Activated naive CD8-positive, alpha-beta T cell treated with anti-CD3 and anti-CD28 coated beads, Interleukin-2, amount 50 U/mL, for 24 hours (primary cell): ENCODE measurements around the gene FBRS.

ENCODE experiments used
- ATAC-seq: fragments of 150-1000 bp; cut with Tn5 transposase; one replicate; pipeline ENCODE4 v1.10.0; 2021
- DNase-seq: peaks from one replicate; pipeline ENCODE4 v3.0.0; 2021
- H3K27ac Mint-ChIP-seq: one replicate; pipeline ENCODE4 v1.8.0; 2021; ENCODE audit warnings: mild to moderate bottlenecking, mixed read lengths
- H3K27me3 Mint-ChIP-seq: one replicate; pipeline ENCODE4 v1.8.0; 2021; ENCODE audit warnings: mixed read lengths
- H3K36me3 Mint-ChIP-seq: one replicate; pipeline ENCODE4 v1.8.0; 2021; ENCODE audit warnings: low read depth, mixed read lengths
- H3K4me1 Mint-ChIP-seq: one replicate; pipeline ENCODE4 v1.8.0; 2021; ENCODE audit warnings: mixed read lengths
- H3K4me3 Mint-ChIP-seq: one replicate; pipeline ENCODE4 v1.8.0; 2021; ENCODE audit warnings: mild to moderate bottlenecking, moderate library complexity, mixed read lengths
- H3K9me3 Mint-ChIP-seq: one replicate; pipeline ENCODE4 v1.8.0; 2021; ENCODE audit warnings: mixed read lengths

Gene FBRS

DNA sequence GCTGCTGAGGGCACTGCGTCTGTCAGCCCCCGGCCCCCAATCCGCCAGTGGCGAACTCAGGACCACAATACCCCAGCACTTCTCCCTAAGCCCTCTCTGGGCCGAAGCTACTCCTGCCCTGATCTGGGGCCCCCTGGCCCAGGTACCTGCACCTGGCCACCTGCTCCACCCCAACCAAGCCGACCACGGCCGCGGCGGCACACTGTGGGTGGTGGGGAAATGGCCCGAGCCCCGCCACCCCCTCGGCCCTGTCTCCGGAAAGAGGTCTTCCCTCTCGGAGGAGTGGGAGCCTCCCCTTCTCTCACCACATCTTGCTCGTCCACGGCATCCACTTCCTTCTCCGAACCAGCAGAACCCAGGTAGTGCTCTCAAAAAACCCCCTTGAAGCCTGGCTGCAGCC is 3.4 kb upstream of the FBRS start:
- H3K9me3 Mint-ChIP-seq = no peaks in the 10 kb centered on the region
- DNase-seq = no peak
- no peak overlapping the region for H3K4me3 Mint-ChIP-seq
- H3K4me1 Mint-ChIP-seq = peaks cover 45% of the 10 kb centered on the region
- ATAC-seq = no peak
- H3K27ac Mint-ChIP-seq = no peak overlapping the region
- peaks cover 49% of the 10 kb centered on the region for H3K36me3 Mint-ChIP-seq
- no peaks in the 10 kb centered on the region for H3K27me3 Mint-ChIP-seq

DNA sequence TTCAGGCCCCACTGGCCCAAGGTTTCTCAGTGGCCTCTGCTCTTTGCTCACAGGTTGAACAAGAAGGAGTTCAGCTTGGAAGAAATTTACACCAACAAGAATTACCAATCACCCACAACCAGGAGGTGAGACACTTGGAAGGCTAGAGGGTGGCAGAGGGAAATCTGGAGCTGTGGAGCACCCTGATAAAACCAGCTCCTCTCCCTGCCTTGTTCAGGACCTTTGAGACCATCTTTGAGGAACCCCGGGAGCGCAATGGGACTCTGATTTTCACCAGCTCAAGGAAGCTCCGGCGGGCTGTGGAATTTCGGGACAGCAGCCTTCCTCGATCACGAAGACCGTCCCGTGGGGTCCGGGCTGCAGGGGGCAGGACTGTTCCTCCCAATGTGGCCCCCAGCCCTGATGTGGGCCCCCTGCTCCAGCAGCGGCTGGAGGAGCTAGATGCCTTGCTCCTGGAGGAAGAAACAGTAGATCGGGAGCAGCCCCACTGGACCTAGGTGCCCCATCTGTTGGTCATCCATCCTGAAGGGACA is 2.4 kb upstream of the FBRS start:
- DNase-seq = no peak
- Mint-ChIP-seq H3K9me3 (no peaks in the 10 kb centered on the region), H3K4me1 (peaks cover 43% of the 10 kb centered on the region), H3K27me3 (no peaks in the 10 kb centered on the region), H3K27ac (no peak overlapping the region), H3K36me3 (peaks cover 55% of the 10 kb centered on the region), H3K4me3 (peak overlapping the region; percentile 29)
- ATAC-seq = no peak

DNA sequence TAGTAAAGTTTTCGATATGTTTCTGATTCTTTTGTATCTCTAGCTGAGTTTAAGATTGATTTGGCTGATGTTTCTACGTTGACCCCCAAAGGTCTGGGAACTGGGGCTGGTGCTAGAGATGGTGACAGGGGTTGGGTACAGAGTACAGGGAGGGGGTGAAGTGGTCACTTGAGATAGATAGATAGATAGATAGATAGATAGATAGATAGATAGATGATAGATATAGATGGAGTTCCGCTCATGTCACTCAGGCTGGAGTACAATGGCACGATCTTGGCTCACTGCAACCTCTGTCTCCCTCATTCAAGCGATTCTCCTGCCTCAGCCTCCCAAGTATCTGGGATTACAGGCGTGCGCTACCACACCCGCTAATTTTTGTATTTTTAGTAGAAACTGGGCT is 1.8 kb upstream of the FBRS start:
- DNase-seq = no peak
- H3K4me1 Mint-ChIP-seq = peaks cover 46% of the 10 kb centered on the region
- H3K27me3 Mint-ChIP-seq = no peaks in the 10 kb centered on the region
- no peak for ATAC-seq
- H3K36me3 Mint-ChIP-seq = peaks cover 59% of the 10 kb centered on the region
- H3K4me3 Mint-ChIP-seq = peak overlapping the region; percentile 29
- no peaks in the 10 kb centered on the region for H3K9me3 Mint-ChIP-seq
- peak overlapping the region; percentile 68 for H3K27ac Mint-ChIP-seq

DNA sequence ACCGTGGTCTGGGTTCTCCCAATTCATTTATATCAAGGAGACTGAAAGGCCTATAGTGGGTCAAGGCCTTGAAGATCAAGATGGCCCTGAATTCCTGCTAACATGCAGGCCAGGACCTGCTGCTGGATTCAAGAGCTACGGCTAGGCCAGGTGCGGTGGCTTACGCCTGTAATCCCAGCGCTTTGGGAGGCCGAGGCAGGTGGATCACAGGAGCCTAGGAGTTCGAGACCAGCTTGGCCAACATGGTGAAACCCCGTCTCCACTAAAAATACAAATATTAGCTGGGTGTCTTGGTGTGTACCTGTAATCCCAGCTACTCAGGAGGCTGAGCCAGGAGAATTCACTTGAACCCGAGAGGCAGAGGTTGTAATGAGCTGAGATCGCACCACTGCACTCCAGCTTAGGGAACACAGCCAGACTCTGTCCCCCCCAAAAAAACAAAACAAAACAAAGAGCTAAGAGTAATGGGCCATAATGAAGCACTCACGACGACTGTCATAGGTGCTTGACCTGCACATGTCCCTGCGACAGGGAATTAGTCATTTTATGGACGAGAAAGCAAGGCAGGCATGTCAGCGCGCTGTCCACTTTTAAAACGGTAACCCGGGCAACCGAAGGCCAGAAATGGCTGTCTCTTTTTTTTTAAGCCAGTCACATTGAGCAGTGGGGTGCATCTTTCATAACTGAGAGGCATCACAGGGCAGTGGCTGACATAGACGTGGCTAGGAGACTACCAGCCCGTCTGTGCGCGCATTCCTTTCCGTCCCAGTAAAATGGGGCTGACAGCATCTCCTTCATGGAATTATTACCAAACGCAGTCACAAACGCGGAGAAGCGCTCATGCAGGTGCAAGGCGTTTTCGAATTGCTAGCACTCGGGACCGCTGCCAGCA is 1.0 kb upstream of the FBRS start:
- Mint-ChIP-seq H3K27me3 (no peaks in the 10 kb centered on the region), H3K4me1 (peaks cover 49% of the 10 kb centered on the region), H3K27ac (peak overlapping the region; percentile 86), H3K9me3 (no peaks in the 10 kb centered on the region), H3K36me3 (peaks cover 62% of the 10 kb centered on the region), H3K4me3 (peak overlapping the region; percentile 83)
- DNase-seq (no peak), ATAC-seq (no peak)

DNA sequence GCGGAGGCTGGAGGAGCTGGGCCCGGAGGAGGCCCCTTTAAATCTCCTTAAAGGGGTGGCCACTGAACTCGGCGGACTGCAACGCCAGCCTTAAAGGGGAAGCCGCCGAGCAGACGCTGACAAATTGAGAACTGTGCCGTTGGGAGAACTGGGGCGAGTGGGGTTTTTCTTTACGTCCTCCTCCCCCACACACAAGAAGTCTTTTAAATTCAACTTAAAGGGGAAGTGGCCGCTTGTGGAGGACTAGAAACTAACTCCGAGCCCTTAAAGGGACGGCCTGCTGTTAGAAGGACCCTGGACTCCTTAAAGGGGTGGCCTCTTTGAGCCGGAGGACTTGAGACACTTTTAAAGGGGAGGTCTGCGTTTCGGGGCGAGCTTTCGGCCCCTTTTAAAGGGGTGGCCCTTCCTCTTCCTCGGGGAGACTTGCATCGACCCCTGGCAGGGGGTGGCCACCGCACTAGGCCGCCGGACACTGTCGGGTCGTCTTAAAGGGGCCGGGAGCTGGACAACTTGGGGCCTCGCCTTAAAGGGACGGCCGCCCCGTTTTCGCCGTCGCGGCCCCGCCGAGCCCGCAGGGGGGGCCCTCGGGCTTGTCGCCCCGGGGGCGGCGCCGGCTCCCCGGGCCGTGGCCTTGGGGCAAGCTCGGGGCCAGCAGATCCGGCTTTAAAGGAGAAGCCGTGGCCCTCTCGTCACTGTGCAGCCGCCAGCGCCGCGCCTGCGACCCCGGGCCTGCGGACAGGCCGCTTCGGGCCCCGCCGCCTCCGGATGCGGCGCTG is 688 bp downstream of the FBRS start:
- H3K4me3 Mint-ChIP-seq = peak overlapping the region; percentile 96
- DNase-seq = no peak
- H3K27ac Mint-ChIP-seq = peak overlapping the region; percentile 100
- H3K36me3 Mint-ChIP-seq = peaks cover 63% of the 10 kb centered on the region
- peak; percentile 45 for ATAC-seq
- H3K9me3 Mint-ChIP-seq = no peaks in the 10 kb centered on the region
- H3K4me1 Mint-ChIP-seq = peaks cover 55% of the 10 kb centered on the region
- no peaks in the 10 kb centered on the region for H3K27me3 Mint-ChIP-seq

DNA sequence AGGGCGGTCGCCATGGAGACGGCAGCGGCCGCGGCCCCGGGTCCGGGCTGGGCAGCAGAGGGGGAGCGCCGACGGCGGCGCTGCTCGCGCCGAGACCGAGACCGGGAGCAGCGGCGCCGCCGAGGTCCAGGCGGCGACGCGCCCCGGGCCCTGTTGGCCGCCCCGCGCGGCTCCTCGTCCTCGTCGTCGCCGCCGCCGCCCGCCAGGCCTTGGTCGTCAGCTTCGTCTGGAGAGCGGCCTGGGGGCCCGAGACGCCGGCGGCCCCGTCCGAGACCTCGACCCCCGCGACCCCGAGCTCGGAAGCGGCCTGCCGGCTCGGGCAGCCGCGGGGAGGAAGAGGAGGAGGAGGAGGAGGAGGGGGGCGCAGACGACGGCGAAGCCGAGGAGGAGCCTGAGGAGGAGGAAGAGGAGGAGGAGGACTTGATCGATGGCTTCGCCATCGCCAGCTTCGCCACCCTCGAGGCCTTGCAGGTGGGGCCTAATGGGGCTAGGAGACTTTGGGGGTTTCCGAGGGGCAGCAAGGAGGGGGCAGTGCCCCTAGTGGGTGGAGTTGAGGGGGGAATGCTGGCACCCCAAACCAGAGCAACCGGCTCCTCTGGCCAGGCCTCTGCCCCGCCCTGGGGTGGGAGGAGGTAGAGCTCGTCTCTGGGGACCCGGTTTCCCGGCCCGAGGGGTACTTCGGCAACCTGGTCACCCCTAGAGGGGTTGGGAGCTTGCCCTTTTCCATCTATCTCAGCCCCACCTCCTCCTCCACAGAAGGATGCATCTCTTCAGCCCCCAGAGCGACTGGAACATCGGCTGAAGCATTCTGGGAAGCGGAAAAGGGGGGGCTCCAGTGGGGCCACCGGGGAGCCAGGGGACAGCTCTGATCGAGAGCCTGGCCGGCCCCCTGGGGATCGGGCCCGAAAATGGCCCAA is 1.5 kb downstream of the FBRS start:
- H3K9me3 Mint-ChIP-seq = no peaks in the 10 kb centered on the region
- peaks cover 55% of the 10 kb centered on the region for H3K4me1 Mint-ChIP-seq
- ATAC-seq (no peak), DNase-seq (peak; percentile 60)
- H3K27me3 Mint-ChIP-seq = no peaks in the 10 kb centered on the region
- peak overlapping the region; percentile 88 for H3K4me3 Mint-ChIP-seq
- peaks cover 56% of the 10 kb centered on the region for H3K36me3 Mint-ChIP-seq
- H3K27ac Mint-ChIP-seq = peak overlapping the region; percentile 91

DNA sequence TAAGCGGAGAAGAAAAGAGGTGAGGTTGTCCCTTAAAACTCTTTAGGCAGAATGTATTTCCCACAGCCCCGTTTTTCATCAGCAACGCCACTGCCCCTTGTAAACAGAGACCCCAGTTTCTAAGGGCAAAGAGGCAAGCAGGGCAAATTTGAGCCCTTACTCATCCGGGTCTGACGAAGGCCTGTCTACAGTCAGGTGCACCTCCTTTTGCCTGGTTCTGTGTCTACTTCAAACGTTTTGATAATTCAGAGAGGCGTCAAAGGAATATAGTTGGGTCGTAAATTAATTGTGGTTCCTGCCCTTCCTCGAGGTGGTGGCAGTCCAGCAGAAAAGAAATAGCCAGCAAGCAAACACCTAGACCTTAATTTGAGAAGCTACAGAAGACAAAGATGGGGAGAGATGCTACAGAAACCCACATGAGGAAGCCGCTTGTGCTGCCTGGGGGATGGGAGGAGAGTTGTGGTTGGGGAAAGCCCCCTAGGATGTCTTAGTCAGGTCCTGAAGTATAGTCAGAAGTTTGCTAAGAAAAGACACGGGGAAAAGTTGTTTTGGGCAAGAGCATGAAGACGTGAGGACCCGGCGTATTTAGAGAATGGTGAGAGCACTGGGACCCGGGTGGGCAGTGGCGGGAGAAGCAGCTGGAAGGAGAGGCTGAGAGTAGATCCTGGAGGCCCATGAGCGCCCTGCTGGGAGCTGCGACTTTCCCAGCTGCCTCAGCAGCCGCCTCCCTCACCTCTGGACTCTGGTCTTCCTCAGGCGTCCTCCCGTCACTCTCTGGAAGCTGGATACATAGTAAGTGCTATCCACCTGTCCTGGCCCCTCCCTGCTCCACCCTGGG is 2.4 kb downstream of the FBRS start:
- H3K27me3 Mint-ChIP-seq = no peaks in the 10 kb centered on the region
- ATAC-seq (peak; percentile 13), DNase-seq (peak; percentile 79)
- peaks cover 56% of the 10 kb centered on the region for H3K36me3 Mint-ChIP-seq
- H3K27ac Mint-ChIP-seq = peak overlapping the region; percentile 91
- H3K4me1 Mint-ChIP-seq = peaks cover 54% of the 10 kb centered on the region
- peak overlapping the region; percentile 88 for H3K4me3 Mint-ChIP-seq
- no peaks in the 10 kb centered on the region for H3K9me3 Mint-ChIP-seq

DNA sequence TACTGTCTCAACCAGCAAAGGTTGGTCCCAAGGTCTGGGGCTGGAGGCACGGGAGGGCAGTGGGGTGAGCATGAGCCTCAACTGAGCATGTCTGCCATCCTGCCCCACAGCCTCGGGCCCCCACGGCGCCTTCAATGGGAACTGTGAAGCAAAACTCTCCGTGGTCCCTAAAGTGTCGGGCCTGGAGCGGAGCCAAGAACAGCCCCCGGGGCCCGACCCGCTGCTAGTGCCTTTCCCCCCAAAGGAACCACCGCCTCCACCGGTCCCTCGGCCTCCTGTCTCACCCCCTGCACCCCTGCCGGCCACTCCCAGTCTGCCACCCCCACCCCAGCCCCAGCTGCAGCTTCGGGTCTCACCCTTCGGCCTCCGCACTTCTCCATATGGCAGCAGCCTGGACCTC is 4.2 kb downstream of the FBRS start:
- H3K4me3 Mint-ChIP-seq = peak overlapping the region; percentile 88
- no peak for ATAC-seq
- peaks cover 50% of the 10 kb centered on the region for H3K36me3 Mint-ChIP-seq
- peaks cover 40% of the 10 kb centered on the region for H3K4me1 Mint-ChIP-seq
- no peak for DNase-seq
- no peaks in the 10 kb centered on the region for H3K9me3 Mint-ChIP-seq
- H3K27ac Mint-ChIP-seq = peak overlapping the region; percentile 91
- no peaks in the 10 kb centered on the region for H3K27me3 Mint-ChIP-seq

DNA sequence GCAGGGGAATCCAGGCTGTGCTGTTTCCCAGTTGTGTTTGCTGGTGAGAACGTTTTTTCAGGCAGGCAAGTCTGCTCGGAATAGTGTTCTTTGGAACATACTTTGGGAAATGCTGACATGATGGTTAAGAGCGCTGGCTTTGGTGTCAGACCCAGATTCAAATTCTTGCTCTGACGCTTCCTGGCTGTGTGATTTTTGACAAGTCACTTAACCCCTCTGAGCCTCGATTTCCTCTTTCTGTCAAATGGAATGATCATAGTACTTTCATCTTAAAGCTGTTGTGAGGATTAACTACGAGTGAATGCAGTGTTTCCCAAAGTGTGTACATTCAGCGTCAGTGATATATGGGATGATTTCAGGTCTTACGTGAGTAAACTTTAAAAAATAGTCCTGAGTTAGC is 4.8 kb downstream of the FBRS start:
- peak overlapping the region; percentile 67 for H3K4me3 Mint-ChIP-seq
- H3K27ac Mint-ChIP-seq = peak overlapping the region; percentile 87
- peaks cover 40% of the 10 kb centered on the region for H3K4me1 Mint-ChIP-seq
- H3K9me3 Mint-ChIP-seq = no peaks in the 10 kb centered on the region
- no peak for ATAC-seq
- no peaks in the 10 kb centered on the region for H3K27me3 Mint-ChIP-seq
- no peak for DNase-seq
- H3K36me3 Mint-ChIP-seq = peaks cover 52% of the 10 kb centered on the region

DNA sequence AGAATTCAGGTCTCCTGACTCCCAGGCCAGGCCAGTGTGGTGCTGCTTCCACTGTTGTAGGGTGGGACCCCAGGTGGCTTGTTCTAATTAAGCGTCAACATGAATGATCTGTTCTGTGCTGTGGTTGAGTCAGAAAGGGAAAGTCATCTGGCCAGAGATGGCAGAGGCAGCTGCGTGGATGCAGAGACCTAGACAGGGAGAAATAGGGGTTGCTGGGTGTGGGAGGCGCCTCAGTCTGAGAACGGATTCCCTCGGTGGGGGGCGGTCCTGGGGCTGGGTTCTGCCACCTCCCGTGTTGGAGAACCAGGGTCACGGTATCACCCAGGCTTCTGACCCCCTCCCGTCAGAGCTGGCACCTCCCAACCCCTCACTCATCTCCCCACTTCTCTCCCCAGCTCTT is 5.6 kb downstream of the FBRS start:
- no peak for DNase-seq
- Mint-ChIP-seq H3K4me1 (peaks cover 37% of the 10 kb centered on the region), H3K36me3 (peaks cover 52% of the 10 kb centered on the region), H3K27me3 (no peaks in the 10 kb centered on the region), H3K9me3 (no peaks in the 10 kb centered on the region), H3K27ac (peak overlapping the region; percentile 87), H3K4me3 (peak overlapping the region; percentile 67)
- ATAC-seq = no peak

DNA sequence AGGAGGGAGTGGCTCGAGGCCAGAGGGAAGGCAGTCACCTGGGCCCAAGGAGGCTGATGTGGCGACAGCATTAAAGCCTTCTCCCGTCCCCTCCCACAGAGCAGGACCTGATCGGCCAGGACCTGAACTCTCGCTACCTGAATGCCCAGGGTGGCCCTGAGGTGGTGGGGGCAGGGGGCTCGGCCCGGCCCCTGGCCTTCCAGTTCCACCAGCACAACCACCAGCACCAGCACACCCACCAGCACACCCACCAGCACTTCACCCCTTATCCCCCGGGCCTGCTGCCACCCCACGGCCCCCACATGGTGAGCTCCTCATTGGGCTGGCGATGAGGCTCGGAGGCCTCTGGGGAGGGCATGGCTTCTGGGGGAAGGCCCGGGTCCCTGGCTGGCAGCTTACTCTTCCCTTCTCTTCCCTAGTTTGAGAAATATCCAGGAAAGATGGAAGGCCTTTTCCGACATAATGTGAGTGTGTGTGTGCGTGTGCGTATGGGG is 6.4 kb downstream of the FBRS start:
- Mint-ChIP-seq H3K36me3 (peaks cover 51% of the 10 kb centered on the region), H3K27ac (no peak overlapping the region)

DNA sequence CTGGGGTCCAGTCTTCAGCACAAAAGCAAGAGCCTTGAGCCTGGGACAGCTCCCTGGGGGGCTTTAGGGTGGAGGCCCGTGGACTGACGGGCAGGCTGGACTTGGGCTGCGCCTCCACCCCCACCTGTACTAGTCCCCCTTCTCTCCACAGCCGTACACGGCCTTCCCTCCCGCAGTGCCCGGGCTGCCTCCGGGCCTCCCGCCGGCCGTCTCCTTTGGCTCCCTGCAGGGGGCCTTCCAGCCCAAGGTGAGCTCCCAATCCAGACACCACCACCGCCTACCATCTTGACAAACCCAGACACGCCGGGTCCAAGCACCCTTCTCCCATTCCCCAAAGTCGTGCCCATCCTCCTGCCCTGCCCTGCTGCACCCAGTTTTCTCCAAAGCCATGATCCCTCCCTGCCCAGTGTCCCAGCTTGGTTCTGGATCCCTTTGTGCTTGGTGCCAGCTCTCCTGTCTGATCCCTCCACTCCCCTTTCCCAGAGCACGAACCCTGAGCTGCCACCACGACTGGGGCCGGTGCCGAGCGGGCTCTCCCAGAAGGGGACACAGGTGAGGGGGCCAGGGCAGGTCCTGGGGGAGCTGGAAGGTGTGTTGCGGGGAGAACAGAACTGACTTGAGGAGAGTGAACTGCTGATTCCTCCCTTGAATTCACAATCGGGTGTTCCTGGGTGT is 7.1 kb downstream of the FBRS start:
- peaks cover 37% of the 10 kb centered on the region for H3K4me1 Mint-ChIP-seq
- no peaks in the 10 kb centered on the region for H3K27me3 Mint-ChIP-seq
- no peaks in the 10 kb centered on the region for H3K9me3 Mint-ChIP-seq
- H3K4me3 Mint-ChIP-seq = no peak overlapping the region
- DNase-seq (no peak), ATAC-seq (no peak)
- H3K36me3 Mint-ChIP-seq = peaks cover 51% of the 10 kb centered on the region
- no peak overlapping the region for H3K27ac Mint-ChIP-seq

More for the DNA sequence above, 6.4 kb downstream of the FBRS start:
- no peak overlapping the region for H3K4me3 Mint-ChIP-seq
- ATAC-seq (no peak), DNase-seq (no peak)
- no peaks in the 10 kb centered on the region for H3K9me3 Mint-ChIP-seq
- peaks cover 37% of the 10 kb centered on the region for H3K4me1 Mint-ChIP-seq
- no peaks in the 10 kb centered on the region for H3K27me3 Mint-ChIP-seq

DNA sequence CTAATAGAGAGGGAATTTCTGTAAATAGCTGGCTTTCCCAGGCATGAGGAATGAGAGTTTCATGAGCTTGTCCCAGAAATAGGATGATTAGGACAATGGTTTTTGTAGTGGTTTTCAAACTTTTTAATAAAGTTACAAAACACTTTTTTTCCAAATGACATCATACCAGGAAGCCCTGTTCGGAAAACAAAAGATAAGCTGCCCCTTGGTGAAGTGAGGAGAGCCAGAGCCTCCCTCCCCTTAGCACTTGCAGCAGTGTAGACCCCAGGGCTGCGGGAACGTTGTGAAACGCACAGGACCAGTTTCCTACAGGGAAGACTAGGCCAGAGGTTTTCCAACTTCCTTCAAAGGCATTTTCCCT is 7.6 kb downstream of the FBRS start:
- Mint-ChIP-seq H3K27ac (no peak overlapping the region), H3K4me3 (no peak overlapping the region), H3K36me3 (peaks cover 46% of the 10 kb centered on the region), H3K4me1 (peaks cover 33% of the 10 kb centered on the region), H3K27me3 (no peaks in the 10 kb centered on the region), H3K9me3 (no peaks in the 10 kb centered on the region)
- no peak for ATAC-seq
- DNase-seq = no peak
